HG03460 (cell line): Measurements from ENCODE around the gene CPAMD8.
"Not testable (repeated sequence)": the region's sequence is repeated elsewhere in the genome, so short reads cannot be mapped to it uniquely, and the experiment has no call there.

Experiments
- ATAC-seq: cut with Tn5 transposase; IDR thresholded peaks from one replicate; pipeline ENCODE4 v1.9.1; 2021; ENCODE audit not compliant: unreplicated experiment

The CPAMD8 gene

GRCh38 chr19:16877581-16877980 is 149.0 kb downstream of the CPAMD8 start:
- ATAC-seq, result no peak

- no peak for ATAC-seq
Observed at GRCh38 chr19:16876904-16877361, 149.7 kb downstream of the CPAMD8 start.

- no peak for ATAC-seq
Observed at GRCh38 chr19:16875584-16876555, 150.7 kb downstream of the CPAMD8 start.

GRCh38 chr19:16874978-16875299 is 151.7 kb downstream of the CPAMD8 start:
- not testable (repeated sequence) for ATAC-seq

- no peak for ATAC-seq
Observed at GRCh38 chr19:16874250-16874977, 152.2 kb downstream of the CPAMD8 start.

- no peak for ATAC-seq
Observed at GRCh38 chr19:16873594-16873993, 153.0 kb downstream of the CPAMD8 start.

GRCh38 chr19:16872728-16873127 is 153.9 kb downstream of the CPAMD8 start:
- no peak for ATAC-seq

GRCh38 chr19:16871871-16872270 is 154.7 kb downstream of the CPAMD8 start:
- ATAC-seq, result no peak

- ATAC-seq, result no peak
Observed at GRCh38 chr19:16869331-16869972, 157.2 kb downstream of the CPAMD8 start.

GRCh38 chr19:16868423-16869130 is 158.0 kb downstream of the CPAMD8 start:
- ATAC-seq, result no peak

- no peak for ATAC-seq
Observed at GRCh38 chr19:16867211-16867610, 159.4 kb downstream of the CPAMD8 start.

GRCh38 chr19:16862826-16863415 is 163.7 kb downstream of the CPAMD8 start:
- no peak for ATAC-seq

- ATAC-seq, result no peak
Observed at GRCh38 chr19:16861834-16862233, 164.8 kb downstream of the CPAMD8 start.

- no peak for ATAC-seq
Observed at GRCh38 chr19:16861011-16861410, 165.6 kb downstream of the CPAMD8 start.

GRCh38 chr19:16860118-16860517 is 166.5 kb downstream of the CPAMD8 start:
- ATAC-seq, result no peak

GRCh38 chr19:16859626-16860025 is 167.0 kb downstream of the CPAMD8 start:
- no peak for ATAC-seq

- no peak for ATAC-seq
Observed at GRCh38 chr19:16856091-16856490, 170.5 kb downstream of the CPAMD8 start.

- ATAC-seq, result no peak
Observed at GRCh38 chr19:16853066-16853465, 173.5 kb downstream of the CPAMD8 start.

- no peak for ATAC-seq
Observed at GRCh38 chr19:16851031-16851712, 175.4 kb downstream of the CPAMD8 start.

- ATAC-seq, result no peak
Observed at GRCh38 chr19:16850133-16850532, 176.5 kb downstream of the CPAMD8 start.
